ENCODE results near the gene TMEM259. TPM values are rescaled to one million over a fixed set of nuclear protein-coding genes. Genes with fewer than 3 reads are reported as not detected.

Gene TMEM259
- total and polyA plus RNA-seq, 9 of the 15 experiments (the other 6 are each of a cell fraction or from before 2014, with no cell fraction given), result 0.52 to 231 (median 63.6) TPM

- TF ChIP-seq POLR2G (IDR thresholded peaks at IDR 0.05; ENCODE audit: low read depth, low read length) (peak; percentile 94), TAF7 (tag; IDR thresholded peaks at IDR 0.05) (peak; percentile 38; the same call in 1 of the 2 replicates), STAT5A (IDR thresholded peaks at IDR 0.05; ENCODE audit: borderline replicate concordance, low read length) (no peak), ETV1 (tag; conservative IDR thresholded peaks at IDR 0.05; ENCODE audit: low read depth) (no peak), POLR2AphosphoS2 (IDR thresholded peaks at IDR 0.05; ENCODE audit: low read length) (no peak; the same call in 1 of the 2 replicates), MEF2D (tag; conservative IDR thresholded peaks at IDR 0.05; ENCODE audit: low read depth) (no peak), KDM5B (IDR thresholded peaks at IDR 0.05; ENCODE audit: insufficient replicate concordance, low read depth, low read length) (peak; percentile 56), ATF3 (IDR thresholded peaks at IDR 0.05) (peak; percentile 67), ATF3 (CRISPR knock-in tag; conservative IDR thresholded peaks at IDR 0.05) (no peak), CREB1 (IDR thresholded peaks at IDR 0.05) (peak; percentile 98), CREB1 (CRISPR knock-in tag; IDR thresholded peaks at IDR 0.05) (peak; percentile 98), GATAD2B (IDR thresholded peaks at IDR 0.05; ENCODE audit: borderline replicate concordance) (no peak), PTBP1 (IDR thresholded peaks at IDR 0.05; ENCODE audit: low read depth, low read length) (no peak), SMAD3 (CRISPR knock-in tag; conservative IDR thresholded peaks at IDR 0.05) (no peak), AFF4 (CRISPR knock-in tag; IDR thresholded peaks at IDR 0.05) (peak; percentile 96), HDAC2 (IDR thresholded peaks at IDR 0.05) (peak; percentile 95), L3MBTL2 (IDR thresholded peaks at IDR 0.05) (peak; percentile 74), HDAC1 (IDR thresholded peaks at IDR 0.05) (peak; percentile 28 to 99; a peak in 2 of 4 replicates), PBX2 (CRISPR knock-in tag; IDR thresholded peaks at IDR 0.05; ENCODE audit: low read depth) (no peak), PBX2 (tag; conservative IDR thresholded peaks at IDR 0.05; ENCODE audit: low read depth) (no peak), TRIM28 (IDR thresholded peaks at IDR 0.05) (no peak)
Measured at GRCh38 chr19:984165-984967, 36.6 kb downstream of the TMEM259 start, which contains the start of gene WDR18 (continued).
